Loucy (cell line): ENCODE data around the gene KCNH2.

Experiments used
- EZH2phosphoT487 ChIP-seq: fragments of 200-600 bp; IDR thresholded peaks from 2 replicates; pipeline ENCODE4 v1.6.1; 2018; ENCODE audit warnings: antibody characterized with exemption, mild to moderate bottlenecking, moderate library complexity, borderline replicate concordance
- TF ChIP-seq, protein P1 (sequence below): fragments of 200-600 bp; sonication (generic); conservative IDR thresholded peaks from 2 replicates; pipeline ENCODE4 v1.5.1; 2014; ENCODE audit warnings: mild to moderate bottlenecking, antibody characterized with exemption, low read length

DNA sequence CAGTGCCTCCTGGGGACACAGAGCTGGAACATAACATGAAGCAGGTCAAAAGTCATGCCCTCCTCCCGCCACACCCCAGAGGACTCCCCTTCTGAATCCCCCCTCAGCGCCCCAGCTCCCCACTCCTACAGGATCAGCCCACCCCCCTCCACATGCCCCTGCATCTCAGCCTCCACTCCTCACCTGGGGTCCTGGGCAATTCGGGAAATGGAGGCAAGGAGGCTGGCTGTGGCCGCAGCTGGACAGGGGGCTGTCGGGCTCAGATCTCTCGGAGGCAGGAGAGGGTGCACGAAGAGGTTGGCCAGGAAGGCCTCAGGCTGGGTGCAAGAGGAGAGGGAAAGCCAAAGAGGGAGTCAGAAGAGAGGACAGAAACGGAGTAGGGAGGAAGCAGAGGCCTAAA is 38.4 kb upstream of the KCNH2 start:
- TF ChIP-seq, protein P1, sequence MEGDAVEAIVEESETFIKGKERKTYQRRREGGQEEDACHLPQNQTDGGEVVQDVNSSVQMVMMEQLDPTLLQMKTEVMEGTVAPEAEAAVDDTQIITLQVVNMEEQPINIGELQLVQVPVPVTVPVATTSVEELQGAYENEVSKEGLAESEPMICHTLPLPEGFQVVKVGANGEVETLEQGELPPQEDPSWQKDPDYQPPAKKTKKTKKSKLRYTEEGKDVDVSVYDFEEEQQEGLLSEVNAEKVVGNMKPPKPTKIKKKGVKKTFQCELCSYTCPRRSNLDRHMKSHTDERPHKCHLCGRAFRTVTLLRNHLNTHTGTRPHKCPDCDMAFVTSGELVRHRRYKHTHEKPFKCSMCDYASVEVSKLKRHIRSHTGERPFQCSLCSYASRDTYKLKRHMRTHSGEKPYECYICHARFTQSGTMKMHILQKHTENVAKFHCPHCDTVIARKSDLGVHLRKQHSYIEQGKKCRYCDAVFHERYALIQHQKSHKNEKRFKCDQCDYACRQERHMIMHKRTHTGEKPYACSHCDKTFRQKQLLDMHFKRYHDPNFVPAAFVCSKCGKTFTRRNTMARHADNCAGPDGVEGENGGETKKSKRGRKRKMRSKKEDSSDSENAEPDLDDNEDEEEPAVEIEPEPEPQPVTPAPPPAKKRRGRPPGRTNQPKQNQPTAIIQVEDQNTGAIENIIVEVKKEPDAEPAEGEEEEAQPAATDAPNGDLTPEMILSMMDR: no peak
- no peak for TF ChIP-seq EZH2phosphoT487
